DMS153 treated with DMSO at 0.1 percent for 48 hours (cell line): ENCODE results near the gene PRSS57.
"Not testable (repeated sequence)": the region's sequence is repeated elsewhere in the genome, so short reads cannot be mapped to it uniquely, and the experiment has no call there.

ENCODE experiments used
- DNase-seq: peaks from one replicate; lab custom pipeline; 2025; ENCODE audit not compliant: unreplicated experiment; lab: John Stamatoyannopoulos, UW

The PRSS57 gene

GRCh38 chr19:695352-695949, at the start of gene PRSS57:
TSS of gene PRSS57 (minus strand) at chr19:695452. CDS start at chr19:695430, 22 bp downstream.
- DNase-seq = no peak

DNA sequence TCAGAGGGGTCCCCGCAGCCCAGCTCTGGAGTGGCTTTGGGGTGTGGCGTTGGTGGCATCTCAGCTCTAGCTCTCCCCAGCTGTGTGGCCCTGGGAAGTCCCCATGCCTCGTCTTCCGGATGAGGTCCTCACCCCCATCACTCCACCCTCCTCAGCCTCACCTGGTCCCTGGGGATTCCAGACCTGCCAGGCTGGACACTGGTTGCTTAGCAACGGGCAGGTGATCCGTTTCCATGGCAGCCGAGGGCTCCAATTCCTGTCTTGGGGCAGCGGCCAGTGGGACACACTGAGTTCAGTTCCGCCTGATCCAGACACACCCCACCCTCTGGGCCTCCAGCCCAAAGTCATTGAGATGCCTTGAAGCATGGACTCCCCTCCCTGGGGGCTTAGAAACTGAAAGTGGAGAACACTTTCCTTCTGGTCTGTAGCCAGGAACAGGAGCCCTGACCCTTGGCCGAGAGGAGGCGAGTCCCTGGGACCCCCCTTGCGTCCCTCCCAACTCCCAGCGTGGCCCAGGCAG, 48.0 kb upstream of the PRSS57 start:
- DNase-seq = no peak

- no peak for DNase-seq
Measured at GRCh38 chr19:742540-743075, 47.4 kb upstream of the PRSS57 start.

- no peak for DNase-seq
Measured at GRCh38 chr19:741506-742131, 46.4 kb upstream of the PRSS57 start.

- DNase-seq = not testable (repeated sequence)
Measured at GRCh38 chr19:740816-741505, 45.7 kb upstream of the PRSS57 start.

GRCh38 chr19:739998-740715, 44.9 kb upstream of the PRSS57 start:
- DNase-seq = no peak

- DNase-seq = no peak
Measured at GRCh38 chr19:738509-739128, 43.4 kb upstream of the PRSS57 start.

DNA sequence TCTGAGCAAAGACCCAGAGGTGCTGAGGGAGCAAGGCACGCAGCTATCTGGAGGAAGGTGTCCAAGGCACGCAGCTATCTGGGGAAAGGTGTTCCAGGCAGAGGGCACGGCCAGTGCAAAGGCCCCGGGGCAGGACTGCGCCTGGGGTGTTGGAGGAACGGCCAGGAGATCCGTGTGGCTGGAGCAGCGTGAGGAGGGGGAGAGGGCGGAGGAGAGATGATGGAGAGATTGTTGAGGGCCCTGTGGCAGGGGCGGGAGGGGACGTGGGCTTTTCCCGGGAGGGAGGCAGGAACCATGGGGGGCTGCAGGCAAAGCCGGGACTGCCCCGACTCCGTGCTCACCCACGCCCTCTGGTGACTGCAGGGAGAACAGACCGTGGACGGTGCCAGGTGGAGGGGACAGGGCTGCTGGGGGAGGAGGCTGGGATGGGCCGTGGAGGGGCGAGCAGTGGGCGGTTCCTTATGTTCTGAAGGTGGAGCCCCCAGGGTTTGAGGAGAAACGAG, 42.4 kb upstream of the PRSS57 start:
- DNase-seq = no peak

DNA sequence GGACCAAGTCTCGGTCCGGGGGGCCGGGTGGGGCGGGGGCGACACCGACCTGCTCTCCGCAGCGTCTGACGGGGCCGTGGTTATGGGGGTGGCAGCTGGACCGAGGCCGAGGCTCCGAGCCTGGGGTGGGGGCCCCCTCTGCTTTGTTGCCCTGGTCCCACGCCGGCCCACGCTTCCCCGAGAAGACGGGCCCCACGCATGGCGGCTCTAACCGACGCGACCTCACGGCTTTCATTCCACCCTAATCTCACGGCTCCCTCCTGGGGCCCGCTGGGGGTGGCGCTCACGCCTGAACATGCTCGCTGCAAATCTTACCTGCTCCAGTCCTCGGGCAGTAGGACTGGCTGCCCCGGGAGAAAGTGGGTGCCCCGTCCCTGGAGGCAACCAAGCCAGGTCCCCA, 40.9 kb upstream of the PRSS57 start:
- DNase-seq = no peak

- no peak for DNase-seq
Measured at GRCh38 chr19:734716-735115, 39.5 kb upstream of the PRSS57 start.

DNA sequence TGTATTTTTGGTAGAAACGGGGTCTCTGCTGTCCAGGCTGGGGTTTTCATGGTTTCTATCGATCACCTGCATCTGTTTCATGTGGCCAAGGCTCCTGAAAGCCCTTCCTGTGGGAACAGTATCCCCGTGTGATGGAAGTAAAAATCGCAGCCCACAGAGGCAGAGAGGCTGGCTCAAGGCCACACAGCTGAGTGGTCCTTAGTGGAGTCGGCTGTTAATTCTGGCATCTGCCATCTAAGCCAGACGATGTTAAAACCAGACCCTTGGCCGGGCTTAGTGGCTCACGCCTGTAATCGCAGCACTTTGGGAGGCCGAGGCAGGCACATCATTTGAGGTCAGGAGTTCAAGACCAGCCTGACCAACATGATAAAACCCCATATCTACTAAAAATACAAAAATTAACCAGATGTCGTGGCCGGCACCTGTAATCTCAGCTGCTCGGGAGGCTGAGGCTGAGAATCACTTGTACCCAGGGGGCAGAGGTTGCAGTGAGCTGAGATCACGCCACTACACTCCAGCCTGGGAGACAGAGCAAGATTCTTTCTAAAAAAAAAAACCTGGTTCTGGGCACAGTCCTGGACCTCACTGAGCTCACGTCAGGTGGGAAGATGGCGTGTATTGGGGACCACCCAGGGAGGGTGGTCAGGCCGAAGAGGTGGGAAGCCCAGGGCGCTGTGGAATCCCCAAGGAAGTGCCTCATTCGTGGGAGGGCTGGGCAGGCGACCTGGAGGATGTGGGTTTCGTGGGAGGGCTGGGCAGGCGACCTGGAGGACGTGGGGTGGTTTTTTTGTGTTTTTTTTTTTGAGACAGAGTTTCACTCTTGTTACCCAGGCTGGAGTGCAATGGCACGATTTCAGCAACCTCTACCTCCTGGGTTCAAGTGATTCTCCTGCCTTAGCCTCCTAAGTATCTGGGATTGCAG, 37.2 kb upstream of the PRSS57 start:
- DNase-seq = no peak

DNA sequence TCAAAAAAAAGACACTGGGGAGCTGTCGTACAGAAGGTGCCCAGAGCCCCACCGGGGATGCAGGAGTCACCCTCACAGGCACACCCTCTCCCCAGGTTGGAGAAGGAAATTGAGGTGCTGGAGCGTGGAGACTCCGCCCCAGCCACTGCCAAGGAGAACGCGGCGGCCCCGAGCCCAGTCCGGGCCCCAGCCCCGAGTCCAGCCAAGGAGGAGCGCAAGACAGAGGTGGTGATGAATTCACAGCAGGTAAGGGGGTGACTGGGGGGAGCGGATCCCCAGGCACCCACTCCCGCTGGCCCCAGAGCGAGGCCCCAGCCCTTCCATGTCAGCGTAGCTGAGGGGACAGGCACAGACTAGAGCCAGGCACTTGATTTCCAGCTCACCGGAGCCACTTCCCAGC, 35.7 kb upstream of the PRSS57 start:
- no peak for DNase-seq

DNA sequence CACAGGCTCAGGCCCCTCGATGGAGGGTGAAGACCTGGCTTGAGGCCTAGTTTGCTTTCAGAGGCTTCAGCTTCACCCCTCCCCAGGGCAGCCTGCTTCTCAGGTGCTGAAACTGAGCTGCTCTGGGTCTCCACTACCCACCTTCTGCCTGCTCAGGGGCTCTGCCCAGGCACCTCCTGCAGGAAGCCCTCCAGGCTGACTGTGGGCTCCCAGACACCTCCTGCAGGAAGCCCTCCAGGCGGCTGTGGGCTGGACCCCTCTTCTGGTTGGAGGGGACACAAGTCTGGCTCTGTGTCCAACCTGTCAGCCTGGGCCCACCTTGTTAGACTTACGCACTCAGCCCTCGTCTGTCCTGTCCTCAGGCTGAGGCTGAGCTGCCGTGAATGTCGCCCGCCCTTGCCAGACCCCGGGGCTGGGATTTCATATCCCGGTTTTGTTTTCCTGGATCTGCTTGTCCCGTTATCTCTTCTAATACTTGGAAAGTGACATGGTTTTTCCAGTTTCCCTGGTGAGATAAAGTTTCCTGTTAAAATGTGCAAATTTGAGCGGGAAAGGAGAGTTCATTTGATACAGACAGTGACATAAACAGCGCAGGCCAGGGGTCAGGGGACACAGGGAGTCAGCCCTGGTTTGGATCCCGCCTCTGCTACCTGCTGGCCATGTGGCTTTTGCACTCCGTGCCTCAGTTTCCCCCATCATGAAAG, 34.9 kb upstream of the PRSS57 start:
- DNase-seq = no peak

DNA sequence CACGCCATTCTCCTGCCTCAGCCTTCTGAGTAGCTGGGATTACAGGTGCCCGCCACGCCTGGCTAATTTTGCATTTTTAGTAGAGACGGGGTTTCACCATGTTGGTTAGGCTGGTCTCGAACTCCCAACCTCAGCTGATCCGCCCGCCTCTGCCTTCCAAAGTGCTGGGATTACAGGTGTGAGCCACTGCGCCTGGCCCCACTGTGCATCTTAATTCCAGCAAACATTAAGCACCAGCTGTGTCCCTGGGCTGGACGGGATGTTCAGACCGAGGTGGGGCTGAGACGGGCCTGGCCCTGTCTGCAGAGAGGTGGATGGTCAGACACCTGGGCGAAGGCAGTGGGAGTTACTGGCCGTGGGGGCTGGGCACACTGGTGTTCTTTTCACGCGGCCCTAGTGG, 34.3 kb upstream of the PRSS57 start:
- DNase-seq = not testable (repeated sequence)

- DNase-seq = no peak
Measured at GRCh38 chr19:728011-728410, 32.8 kb upstream of the PRSS57 start.

DNA sequence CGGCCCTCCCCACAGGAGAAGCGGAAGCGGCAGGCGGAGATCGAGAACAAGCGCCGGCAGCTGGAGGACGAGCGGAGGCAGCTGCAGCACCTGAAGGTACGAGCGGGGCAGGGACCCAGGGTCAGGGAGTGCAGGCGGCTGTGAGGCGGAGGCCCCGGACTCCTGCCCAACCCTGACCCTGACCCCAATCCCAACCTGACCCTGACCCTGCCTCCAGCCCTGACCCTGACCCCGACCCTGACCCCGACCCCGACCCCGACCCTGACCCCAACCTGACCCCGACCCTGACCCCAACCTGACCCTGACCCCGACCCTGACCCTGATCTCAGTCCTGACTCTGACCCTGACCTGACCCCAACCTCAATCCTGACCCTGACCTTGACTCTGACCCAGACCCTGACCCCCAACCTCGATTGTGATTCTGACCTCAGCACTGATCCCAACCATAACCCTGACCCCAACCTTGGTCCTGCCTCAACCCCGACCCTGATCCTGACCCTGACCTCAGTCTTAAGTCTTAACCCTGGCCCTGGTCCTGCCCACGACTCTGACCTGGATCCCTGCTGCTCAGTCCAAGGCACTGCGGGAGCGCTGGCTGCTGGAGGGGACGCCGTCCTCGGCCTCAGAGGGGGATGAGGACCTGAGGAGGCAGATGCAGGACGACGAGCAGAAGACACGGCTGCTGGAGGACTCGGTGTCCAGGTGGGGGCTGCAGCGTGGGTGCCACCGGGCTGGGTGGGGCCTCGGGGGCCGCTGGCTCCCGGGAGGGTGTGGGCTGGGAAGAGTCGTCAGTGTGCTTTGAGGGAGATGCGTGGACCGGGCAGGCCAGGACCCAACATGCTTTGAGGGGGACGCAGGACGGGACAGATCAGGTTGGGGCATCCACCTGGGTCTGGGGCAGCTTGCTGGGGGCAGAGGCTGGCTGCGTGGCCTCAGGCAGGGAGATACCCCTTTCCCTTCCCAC, 32.0 kb upstream of the PRSS57 start:
- no peak for DNase-seq

DNA sequence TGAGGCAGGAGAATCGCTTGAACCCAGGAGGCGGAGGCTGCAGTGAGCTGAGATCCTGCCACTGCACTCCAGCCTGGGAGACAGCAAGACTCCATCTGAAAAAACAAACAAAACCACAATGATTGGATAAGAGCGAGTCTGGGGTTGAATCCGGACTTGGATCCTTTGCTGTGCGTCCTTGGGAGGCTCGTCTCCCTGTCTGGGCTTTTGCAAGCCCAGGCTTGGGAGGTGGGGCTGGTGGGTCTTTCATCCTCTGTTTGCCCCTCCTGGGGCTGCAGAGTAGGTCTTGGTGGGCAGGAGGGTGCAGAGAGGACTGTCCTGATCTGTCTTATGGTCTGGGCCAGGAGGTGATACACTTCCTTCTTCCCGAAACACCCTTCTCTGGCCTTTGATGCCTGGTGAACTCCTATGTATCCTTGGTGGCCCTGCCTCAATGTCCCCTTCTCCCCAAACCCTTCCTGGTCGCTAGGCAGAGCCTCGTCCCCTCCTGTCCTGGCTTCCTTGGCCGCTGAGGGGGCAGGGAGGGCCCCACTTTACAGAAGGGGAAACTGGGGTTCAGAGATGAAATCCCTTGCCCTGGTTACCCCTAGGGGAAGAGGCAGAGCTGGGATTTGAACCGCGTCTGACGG, 30.3 kb upstream of the PRSS57 start:
- DNase-seq = no peak
